Measurements from ENCODE around the gene EXOG.

Gene EXOG

DNA sequence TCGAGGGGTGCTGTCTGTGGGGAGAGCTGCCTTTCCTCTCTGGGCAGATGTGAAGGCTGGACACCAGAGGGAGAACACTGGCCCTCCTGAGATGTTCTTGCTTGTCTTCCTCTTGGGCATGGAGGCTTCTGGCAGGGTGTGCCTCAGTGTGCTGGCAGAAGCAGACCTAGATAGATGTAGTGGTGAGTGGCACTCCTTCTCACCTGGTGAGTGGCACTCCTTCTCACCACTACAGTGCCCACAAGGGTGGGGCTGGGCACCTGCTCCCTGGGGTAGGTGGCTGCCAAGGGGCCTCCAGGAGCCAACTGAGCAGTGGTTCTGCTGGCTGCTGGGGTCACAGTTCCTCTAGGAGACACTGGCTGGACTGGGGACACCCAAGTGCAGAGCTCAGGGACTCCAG is 23.8 kb upstream of the EXOG start:
- peaks cover 9% of the 10 kb centered on the region for H3K4me1 ChIP-seq (ENCODE audit: low read length)
- no peak overlapping the region for H2AFZ ChIP-seq (ENCODE audit: low read depth, low read length)
- no peak overlapping the region for H3K27ac ChIP-seq (ENCODE audit: low read length)
- no peak overlapping the region for H3K4me2 ChIP-seq (ENCODE audit: low read length)
- H4K20me1 ChIP-seq (ENCODE audit: insufficient read depth, low read length), result peaks cover 41% of the 10 kb centered on the region
- peaks cover 12% of the 10 kb centered on the region for H3K36me3 ChIP-seq (replicated peaks; ENCODE audit: low read depth, low read length)
- H3K79me2 ChIP-seq (ENCODE audit: low read length), result peaks cover 30% of the 10 kb centered on the region
- H3K9me3 ChIP-seq (ENCODE audit: insufficient read depth, low read length), result peaks cover 20% of the 10 kb centered on the region; the same call in 1 of the 2 replicates
- H3K9ac ChIP-seq (ENCODE audit: low read length), result no peak overlapping the region
- TF ChIP-seq EZH2phosphoT487 (IDR thresholded peaks at IDR 0.05; ENCODE audit: low read depth), result no peak
- TF ChIP-seq, protein P1, sequence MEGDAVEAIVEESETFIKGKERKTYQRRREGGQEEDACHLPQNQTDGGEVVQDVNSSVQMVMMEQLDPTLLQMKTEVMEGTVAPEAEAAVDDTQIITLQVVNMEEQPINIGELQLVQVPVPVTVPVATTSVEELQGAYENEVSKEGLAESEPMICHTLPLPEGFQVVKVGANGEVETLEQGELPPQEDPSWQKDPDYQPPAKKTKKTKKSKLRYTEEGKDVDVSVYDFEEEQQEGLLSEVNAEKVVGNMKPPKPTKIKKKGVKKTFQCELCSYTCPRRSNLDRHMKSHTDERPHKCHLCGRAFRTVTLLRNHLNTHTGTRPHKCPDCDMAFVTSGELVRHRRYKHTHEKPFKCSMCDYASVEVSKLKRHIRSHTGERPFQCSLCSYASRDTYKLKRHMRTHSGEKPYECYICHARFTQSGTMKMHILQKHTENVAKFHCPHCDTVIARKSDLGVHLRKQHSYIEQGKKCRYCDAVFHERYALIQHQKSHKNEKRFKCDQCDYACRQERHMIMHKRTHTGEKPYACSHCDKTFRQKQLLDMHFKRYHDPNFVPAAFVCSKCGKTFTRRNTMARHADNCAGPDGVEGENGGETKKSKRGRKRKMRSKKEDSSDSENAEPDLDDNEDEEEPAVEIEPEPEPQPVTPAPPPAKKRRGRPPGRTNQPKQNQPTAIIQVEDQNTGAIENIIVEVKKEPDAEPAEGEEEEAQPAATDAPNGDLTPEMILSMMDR (IDR thresholded peaks at IDR 0.05; ENCODE audit: low read depth, low read length), result no peak
- no peaks in the 10 kb centered on the region for H3K27me3 ChIP-seq (ENCODE audit: low read depth, low read length)
- no peak overlapping the region for H3K4me3 ChIP-seq (ENCODE audit: low read length)

DNA sequence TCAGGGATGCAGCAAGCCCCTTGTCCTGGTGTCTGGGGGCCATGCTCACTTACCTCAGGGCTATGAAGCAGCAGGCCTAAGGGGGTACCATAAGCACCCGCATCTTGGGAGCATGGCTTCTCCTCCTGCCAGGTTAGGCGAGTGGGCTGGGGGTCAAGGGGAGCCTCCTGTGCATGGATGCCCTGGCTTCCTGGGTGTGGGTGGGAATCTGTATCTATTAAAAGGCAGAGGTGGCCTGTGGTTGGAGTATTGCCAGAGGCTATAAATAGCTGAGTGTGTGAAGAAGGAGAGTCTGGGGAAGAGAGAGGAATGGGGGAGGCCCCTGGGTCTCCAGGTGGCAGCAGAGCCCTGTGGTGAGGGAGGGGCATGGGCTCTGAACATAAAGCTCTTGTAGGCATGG is 22.9 kb upstream of the EXOG start:
- H3K9me3 ChIP-seq (ENCODE audit: insufficient read depth, low read length), result peaks cover 20% of the 10 kb centered on the region; the same call in 1 of the 2 replicates
- H3K27me3 ChIP-seq (ENCODE audit: low read depth, low read length), result no peaks in the 10 kb centered on the region
- TF ChIP-seq, protein P1 (IDR thresholded peaks at IDR 0.05; ENCODE audit: low read depth, low read length), result no peak
- TF ChIP-seq EZH2phosphoT487 (IDR thresholded peaks at IDR 0.05; ENCODE audit: low read depth), result no peak
- peaks cover 30% of the 10 kb centered on the region for H3K79me2 ChIP-seq (ENCODE audit: low read length)
- peaks cover 12% of the 10 kb centered on the region for H3K36me3 ChIP-seq (replicated peaks; ENCODE audit: low read depth, low read length)
- peaks cover 41% of the 10 kb centered on the region for H4K20me1 ChIP-seq (ENCODE audit: insufficient read depth, low read length)
- H2AFZ ChIP-seq (ENCODE audit: low read depth, low read length), result no peak overlapping the region
- H3K4me2 ChIP-seq (ENCODE audit: low read length), result no peak overlapping the region
- H3K4me3 ChIP-seq (ENCODE audit: low read length), result no peak overlapping the region
- H3K27ac ChIP-seq (ENCODE audit: low read length), result no peak overlapping the region
- peaks cover 9% of the 10 kb centered on the region for H3K4me1 ChIP-seq (ENCODE audit: low read length)
- no peak overlapping the region for H3K9ac ChIP-seq (ENCODE audit: low read length)

DNA sequence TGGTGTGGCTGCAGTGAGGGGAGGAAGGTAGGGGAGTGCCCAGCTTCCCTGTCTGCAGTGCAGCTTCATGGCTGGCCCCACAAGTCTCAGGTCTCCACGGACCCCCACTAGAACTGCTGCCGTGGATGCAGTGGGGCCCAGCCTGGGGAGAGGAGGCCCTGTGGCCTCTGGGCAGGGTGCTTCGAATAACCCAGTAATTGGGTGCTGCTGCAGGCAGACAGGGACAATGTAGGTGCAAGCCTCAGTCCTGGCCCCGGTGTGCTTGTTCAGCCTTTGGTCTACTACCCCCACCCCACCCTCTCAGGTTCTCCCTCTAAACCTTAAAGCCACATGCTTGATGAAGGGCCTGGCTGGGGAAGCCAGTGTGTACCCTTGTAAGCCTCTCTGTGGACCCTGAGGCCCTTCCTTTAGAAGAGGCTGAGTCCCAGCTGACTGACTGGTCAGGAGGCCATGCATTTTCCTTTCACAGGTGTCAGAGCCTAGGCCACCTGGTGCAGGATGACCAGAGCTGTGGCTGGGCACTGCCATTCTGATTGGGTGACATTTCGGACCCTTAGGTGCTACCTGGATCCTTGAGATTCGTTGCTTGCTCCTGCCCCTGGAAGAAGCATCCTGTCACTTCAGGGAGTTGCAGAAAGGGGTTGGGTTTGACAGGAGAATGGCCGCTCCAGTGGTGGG is 21.1 kb upstream of the EXOG start:
- no peaks in the 10 kb centered on the region for H3K27me3 ChIP-seq (ENCODE audit: low read depth, low read length)
- no peak for TF ChIP-seq EZH2phosphoT487 (IDR thresholded peaks at IDR 0.05; ENCODE audit: low read depth)
- TF ChIP-seq, protein P1 (IDR thresholded peaks at IDR 0.05; ENCODE audit: low read depth, low read length), result no peak
- no peak overlapping the region for H2AFZ ChIP-seq (ENCODE audit: low read depth, low read length)
- H3K9me3 ChIP-seq (ENCODE audit: insufficient read depth, low read length), result peaks cover 4% of the 10 kb centered on the region; the same call in 1 of the 2 replicates
- H3K4me3 ChIP-seq (ENCODE audit: low read length), result no peak overlapping the region
- peaks cover 7% of the 10 kb centered on the region for H3K36me3 ChIP-seq (replicated peaks; ENCODE audit: low read depth, low read length)
- peaks cover 9% of the 10 kb centered on the region for H3K4me1 ChIP-seq (ENCODE audit: low read length)
- no peak overlapping the region for H3K27ac ChIP-seq (ENCODE audit: low read length)
- H3K4me2 ChIP-seq (ENCODE audit: low read length), result no peak overlapping the region
- H3K9ac ChIP-seq (ENCODE audit: low read length), result no peak overlapping the region
- H3K79me2 ChIP-seq (ENCODE audit: low read length), result peaks cover 30% of the 10 kb centered on the region
- H4K20me1 ChIP-seq (ENCODE audit: insufficient read depth, low read length), result peaks cover 44% of the 10 kb centered on the region

DNA sequence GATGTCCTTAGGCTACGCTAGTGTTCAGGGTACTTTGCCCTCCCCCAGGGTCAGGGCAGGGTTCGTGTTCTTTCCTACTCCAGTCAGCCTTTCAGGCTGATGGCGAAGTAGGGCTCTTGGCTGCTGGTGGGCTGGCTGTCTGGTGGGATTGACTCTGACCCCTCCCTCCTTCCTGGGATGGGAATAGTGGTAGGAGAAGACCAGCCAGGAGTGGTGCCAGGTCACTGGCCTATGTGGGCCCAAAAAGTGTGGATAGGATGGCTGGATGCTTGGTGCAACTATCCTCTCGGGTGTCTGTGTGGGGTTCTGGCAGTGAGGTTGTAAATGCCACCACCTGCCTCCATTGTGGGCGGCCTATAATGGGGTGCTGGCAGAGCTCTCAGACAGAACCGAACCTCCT is 20.4 kb upstream of the EXOG start:
- Histone ChIP-seq H3K36me3 (replicated peaks; ENCODE audit: low read depth, low read length) (peaks cover 13% of the 10 kb centered on the region), H2AFZ (ENCODE audit: low read depth, low read length) (no peak overlapping the region), H3K79me2 (ENCODE audit: low read length) (peaks cover 30% of the 10 kb centered on the region), H3K9me3 (ENCODE audit: insufficient read depth, low read length) (no peaks in the 10 kb centered on the region), H3K4me1 (ENCODE audit: low read length) (peaks cover 9% of the 10 kb centered on the region), H3K27me3 (ENCODE audit: low read depth, low read length) (no peaks in the 10 kb centered on the region), H3K9ac (ENCODE audit: low read length) (no peak overlapping the region), H3K4me2 (ENCODE audit: low read length) (no peak overlapping the region), H3K27ac (ENCODE audit: low read length) (no peak overlapping the region), H3K4me3 (ENCODE audit: low read length) (no peak overlapping the region), H4K20me1 (ENCODE audit: insufficient read depth, low read length) (peaks cover 44% of the 10 kb centered on the region)
- TF ChIP-seq, protein P1 (IDR thresholded peaks at IDR 0.05; ENCODE audit: low read depth, low read length), result no peak
- TF ChIP-seq EZH2phosphoT487 (IDR thresholded peaks at IDR 0.05; ENCODE audit: low read depth), result no peak
